ENCODE measurements around the gene ALG14.
"Not testable (repeated sequence)": the region's sequence is repeated elsewhere in the genome, so short reads cannot be mapped to it uniquely, and the experiment has no call there.

ALG14 gene

DNA sequence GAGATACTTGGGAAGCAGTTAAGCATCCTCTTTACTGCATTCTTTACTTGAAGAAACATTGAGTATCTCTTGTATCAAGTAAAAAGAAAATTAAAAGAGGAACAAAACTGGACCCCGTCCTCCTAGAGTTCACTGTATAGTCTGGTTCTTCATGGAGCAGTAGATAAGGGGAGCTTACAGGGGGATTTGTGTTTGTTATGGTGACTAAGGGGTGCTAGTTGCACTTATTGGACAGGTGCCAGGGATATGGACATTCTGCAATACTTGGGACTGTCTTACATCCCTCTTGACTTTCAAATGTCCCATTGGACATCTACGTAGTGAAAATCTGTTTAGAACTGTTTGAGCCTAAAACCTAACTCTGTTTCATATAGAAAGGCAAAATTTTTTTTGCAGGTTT, 67.2 kb downstream of the ALG14 start:
- no peak for DNase-seq

DNA sequence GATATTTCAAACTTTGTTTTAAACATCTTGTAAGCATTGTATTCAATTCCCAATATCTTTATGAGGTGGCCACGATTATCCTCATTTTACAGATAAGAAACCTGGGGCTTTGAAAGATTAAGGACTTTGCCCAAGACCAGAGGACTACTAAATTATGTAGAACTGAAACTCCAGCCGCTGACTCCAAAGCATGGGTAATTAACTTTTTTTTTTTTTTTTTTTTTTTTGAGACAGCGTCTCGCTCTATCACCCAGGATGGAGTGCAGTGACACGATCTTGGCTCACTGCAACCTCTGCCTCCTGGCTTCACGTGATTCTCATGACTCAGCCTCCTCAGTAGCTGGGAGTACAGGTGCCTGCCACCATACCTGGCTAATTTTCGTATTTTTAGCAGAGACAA, 68.7 kb downstream of the ALG14 start:
- no peak for DNase-seq

DNA sequence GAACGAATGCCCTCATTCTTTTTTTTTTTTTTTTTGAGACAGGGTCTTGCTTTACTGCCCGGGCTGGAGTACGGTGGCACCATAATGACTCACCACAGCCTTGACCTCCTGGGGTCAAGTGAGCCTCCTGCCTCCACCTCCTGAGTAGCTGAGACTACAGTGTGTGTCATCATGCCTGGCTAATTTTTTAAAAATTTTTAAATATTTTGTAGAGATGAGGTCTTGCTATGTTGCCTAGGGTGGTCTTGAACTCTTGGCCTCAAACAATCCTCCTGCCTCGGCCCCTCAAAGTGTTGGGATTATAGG, 69.4 kb downstream of the ALG14 start:
- no peak for DNase-seq

DNA sequence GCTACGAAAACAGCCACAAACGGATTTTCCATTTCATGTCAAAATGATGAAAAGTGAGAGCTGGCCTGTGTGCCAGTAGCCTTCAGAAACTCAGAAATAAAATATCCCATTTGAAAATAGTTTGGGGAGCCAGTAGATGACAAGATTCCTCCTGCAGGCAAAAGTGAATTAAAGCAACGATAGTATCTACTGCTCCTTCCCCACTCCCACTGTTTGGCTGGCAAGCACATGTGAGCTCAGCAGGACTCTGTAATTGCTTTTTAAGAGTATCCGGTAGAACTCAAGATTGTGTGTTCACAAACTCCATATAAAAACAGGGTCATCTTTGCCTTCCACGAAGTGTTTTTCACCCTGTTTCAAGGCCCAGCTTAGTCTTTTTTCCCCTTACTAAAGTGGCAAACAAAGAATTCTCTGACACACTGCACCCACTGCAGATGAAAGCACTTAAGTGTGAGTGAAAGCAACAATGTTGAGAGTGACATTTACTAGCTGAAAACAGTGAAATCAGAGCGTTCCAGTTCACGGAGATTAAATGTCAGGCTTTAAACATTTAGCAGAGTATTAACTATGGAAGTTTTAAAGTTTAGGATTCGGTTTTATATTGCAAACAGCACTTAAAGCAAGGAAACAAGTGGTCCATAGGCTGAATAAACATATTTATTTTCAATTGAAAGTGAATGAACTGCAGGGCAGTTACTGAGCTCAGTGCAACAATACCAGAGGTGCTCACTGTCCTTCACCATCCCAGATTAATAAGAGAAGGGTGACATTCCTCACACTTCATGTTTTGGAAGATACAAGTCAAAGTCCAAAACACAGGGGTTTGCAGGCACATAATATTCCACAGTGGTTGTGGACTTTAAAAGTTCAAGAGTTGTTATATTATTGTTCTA, 70.0 kb downstream of the ALG14 start:
- DNase-seq = no peak

DNA sequence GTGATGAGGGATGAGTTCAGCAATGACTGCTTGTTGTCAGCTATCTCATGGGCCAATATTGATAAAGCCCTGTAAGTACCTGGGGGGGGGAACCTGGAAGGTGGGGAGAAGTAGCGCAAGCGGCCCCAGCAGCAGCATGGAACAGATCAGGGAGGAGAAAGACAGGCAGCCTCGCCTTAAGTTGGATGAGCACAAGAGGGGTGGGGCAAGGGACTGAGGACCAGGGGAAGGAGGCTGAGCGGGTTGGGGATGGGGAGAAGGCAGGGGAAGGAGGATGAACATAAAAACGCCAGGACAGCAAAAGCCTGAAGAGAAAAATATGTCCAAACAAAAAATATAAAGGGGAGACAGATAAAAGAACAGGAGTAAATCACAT, 70.6 kb downstream of the ALG14 start:
- no peak for DNase-seq

DNA sequence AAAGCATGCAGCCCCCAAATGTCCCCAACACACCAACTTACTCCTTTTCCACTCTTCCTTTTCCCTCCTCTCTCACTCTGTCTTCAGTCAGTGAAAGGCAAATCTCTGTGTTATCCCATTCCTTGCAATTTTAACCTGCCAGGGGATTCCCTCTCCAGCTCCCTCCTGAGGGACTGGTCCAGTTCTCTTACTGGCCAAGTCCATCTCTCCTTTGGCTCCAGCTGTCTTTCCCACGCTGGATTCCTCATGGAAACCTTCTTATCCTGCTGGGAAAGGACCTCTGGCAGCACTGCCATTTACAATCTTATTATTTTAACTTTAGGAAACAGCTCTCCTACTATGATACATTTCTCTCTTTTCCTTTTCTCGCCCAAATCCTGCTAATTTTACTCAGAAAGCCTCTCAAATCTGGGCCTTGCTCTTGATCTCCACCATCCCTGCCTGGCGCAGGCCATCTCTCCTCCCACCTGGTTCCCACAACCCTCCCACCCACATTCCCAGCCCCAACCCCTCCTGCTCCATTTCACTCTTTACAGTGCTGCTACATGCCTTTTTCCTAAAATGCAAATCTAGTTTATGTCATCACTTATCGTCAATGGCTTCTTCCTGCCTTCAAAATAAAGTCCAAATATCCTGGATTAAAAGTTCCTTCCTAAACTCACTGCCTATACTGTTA, 73.2 kb downstream of the ALG14 start:
- DNase-seq = no peak

DNA sequence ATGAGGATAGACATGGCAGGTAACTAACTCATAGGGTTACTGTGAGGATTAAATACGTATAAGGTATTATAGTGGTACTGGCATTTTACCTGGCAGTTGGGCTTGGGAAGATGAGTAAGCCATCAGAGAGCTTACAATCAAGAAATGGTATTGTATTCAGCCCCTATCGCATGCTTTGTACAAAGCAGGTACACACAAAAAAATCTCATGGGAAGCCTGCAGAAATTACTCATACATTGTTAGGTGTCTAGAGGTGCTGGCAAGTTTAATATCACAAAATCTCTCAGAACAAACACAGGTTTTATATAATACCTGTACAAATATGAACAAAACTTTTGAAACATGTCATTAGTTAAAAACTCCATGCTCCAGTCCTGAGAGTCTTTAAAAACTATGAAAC, 74.0 kb downstream of the ALG14 start:
- no peak for DNase-seq

DNA sequence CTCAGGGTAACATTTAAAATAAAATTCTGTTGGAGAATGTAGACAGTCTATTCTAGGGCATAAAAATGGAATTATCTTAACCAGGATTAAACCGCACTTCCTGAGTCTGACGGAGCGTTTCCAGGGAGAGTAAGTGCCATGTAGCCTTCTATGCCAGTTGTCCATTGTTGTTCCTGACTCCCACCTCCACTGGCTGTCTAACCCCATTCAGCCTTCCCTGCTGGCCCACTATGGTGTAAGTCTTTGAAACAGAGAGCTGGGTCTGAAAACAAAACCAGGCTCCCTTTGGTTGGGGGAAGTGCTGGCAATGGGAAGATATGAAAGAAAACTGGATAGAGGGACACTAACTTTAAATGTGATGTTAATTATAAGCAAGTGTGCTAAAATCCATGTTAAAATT, 74.6 kb downstream of the ALG14 start:
- DNase-seq = no peak

DNA sequence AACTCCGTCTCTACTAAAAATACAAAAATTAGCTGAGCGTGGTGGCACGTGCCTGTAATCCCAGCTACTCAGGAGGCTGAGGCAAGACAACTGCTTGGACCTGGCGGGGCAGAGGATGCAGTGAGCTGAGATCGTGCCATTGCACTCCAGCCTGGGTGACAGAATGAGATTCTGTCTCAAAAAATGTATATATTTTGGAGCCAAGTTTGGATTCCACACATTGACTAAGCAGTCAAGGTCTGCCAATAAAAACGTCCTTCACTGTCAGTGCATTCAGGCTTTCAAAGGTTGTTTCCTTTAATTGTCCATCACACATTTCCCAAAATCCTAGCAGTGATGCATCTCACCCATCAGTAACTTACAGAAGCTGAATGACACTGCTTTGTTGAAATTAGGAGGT, 77.2 kb downstream of the ALG14 start:
- DNase-seq = not testable (repeated sequence)

DNA sequence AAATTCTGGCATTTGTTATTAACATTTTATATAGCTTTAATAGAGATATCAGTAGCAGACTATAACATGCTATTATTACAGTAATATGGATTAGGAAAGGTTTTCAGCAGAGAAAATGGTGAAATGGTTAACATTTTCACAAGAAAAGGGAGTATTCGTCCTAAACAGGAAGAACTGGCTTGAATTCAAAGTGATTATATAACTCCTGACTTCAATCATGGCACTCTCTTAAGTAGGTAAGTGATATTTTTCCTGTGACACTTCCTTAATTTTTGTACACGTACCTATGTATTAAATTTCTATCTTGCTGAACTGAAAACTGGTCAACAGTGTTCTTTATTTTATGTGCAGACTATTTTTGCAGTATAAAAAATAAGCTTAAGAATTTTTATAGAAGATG, 77.9 kb downstream of the ALG14 start:
- no peak for DNase-seq

DNA sequence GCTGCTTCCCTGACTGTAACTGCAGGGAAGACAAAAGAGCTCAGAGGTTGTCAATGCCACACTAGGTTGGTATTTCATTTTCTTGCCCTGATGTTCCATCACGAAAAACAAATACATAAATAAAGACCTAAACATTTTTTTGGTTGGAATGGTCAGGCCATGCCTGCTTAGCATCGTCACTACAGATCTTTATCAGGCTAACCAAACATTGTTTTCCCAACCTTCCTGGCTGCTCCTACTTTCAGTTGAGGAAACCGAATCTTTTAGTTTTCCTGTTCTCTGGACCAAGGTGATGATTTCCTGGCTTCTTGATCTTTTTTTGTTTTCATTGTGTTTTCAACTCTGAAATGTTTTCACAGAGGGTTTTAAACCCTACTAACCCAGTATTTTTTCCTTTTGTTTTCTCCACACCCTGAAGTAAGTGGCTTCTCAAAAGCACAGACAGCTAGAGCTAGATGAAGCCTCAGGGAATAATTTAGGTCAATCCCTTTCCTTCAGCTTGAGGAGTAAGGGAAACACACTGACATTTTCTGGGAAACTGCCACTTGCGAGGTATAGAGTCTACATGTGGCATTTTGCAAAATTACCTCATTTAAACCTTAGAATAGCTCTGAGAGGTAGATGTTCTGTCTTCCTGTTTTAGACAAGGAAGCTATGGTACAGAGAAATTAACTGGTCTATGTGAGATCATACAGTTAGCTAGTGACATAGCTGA, 78.7 kb downstream of the ALG14 start:
- no peak for DNase-seq

DNA sequence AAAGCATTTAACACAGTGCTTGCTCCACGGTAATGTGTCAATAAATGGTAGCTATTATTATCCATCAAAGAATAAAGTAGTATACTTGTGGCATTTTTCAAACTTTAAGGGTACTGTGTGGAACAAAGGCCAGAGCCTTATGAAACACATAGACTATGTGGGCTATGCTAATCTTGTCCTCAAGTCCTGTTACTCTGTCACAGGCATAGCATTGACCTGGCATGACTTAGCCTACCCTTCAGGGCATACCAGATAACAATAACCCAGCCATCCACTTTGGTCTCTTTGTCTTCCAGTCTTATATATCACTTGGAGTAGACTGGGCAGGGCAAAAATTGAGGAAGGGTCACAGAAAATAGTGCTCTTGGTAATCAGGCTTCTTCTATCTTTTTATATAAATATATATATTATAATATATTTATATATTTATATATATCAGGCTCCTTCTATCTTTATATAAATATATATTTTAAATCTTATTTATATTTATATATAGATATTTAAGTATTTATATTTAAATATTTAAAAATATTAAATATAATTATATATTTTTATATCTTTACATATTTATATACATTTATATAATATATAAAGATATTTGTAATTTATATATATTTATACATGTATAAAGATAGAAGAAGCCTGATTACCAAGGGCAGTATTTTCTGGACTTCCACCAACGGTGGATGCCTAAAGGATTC, 79.7 kb downstream of the ALG14 start:
- DNase-seq = no peak

DNA sequence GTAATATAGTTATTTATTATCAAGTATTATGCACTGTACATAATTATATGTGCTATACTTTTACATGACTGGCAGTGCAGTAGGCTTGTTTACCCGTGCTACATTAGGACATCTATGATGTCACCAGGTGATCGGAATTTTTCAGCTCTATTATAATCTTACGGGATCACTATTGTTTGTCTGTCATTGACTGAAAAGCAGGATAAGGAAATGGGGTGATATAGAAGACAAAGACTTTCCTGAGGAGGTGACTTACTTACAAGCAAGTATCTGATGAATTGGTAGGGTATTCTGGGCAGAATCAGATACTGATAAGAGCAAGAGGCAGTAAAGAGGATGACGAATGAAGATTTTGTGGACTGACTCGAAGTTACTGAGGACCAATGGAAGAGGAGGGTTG, 80.6 kb downstream of the ALG14 start:
- DNase-seq = no peak

DNA sequence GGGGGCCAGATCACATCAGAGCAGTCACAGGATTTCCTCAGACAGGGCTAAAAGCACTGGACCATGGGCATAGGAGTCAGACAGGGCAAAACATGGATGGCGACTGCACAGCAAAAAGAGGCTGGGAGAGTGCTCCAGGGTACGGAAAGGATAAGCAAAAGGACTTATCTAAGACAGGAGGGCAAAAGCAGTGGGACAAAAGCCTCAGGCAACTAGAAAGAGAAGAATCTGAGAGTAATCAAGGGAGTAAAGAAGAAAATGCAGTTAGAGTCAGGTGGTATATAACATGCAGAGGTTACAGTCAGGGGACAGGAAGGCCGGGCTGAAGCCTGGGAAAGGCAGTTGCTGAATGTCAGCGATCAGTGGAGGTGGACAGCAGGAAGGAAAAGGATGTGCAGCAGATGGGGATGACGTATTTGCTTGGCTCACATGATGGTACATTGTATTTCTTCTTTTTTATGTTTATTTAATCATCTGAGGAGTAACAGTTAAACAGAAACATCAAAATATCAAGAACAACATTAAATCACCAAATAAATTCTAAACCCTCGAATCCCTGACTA, 82.8 kb downstream of the ALG14 start:
- no peak for DNase-seq

DNA sequence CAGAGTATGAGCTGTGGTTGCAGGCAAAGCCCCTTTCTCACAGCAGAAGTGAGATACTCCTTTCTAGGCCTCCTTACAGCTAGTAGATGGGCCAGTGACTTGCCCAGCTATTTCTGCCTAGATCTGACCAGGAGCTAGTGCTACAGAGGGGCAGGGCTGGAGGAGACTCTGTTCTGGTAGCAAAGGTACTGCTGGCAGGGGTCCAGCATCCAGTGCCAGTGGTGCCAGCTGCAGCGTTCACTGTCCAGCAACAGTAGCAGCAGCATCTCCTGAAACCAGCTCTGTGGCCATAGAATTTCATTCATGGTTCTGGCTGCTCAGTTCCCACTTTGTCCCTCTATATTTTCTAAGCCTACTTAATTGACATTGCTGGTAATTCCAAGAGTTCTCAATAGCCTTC, 83.4 kb downstream of the ALG14 start:
- no peak for DNase-seq

DNA sequence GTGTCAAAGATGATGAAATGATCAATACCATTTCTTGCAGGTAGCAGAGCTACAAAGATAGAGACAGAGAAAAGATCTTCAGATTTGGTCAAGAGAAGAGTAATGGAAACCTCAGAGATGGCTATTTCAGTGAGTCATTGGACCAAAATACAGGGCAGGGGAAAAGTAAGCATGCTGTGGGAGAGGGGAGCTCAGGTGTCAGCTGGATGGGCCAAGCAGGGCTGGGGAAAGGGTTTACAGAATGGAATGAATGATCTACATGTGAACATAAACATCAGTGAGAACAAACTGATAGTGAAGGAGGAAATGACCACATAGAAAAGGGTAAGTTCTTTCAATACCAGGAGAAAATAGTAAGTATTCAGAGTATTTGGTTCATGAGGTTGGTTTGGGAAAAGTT, 84.4 kb downstream of the ALG14 start:
- no peak for DNase-seq

DNA sequence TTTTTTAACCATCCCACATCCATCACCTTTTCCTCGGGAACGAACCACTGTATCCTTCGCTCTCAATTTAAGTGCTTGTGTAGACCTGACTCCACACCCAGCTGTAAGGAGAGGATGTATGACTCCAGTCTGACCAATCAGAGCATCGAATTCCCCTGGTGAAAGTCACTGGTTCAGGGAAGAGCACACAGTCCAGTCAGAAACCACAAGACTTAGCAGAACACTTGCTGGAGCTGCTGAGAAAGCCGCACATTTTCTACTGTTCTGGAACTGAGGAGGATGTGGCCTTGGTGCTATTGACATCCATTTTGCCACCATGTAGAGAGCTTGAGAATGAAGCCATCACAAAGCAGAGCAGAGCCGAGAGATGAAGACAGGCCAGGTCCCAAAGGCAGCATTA, 86.0 kb downstream of the ALG14 start:
- DNase-seq = no peak

DNA sequence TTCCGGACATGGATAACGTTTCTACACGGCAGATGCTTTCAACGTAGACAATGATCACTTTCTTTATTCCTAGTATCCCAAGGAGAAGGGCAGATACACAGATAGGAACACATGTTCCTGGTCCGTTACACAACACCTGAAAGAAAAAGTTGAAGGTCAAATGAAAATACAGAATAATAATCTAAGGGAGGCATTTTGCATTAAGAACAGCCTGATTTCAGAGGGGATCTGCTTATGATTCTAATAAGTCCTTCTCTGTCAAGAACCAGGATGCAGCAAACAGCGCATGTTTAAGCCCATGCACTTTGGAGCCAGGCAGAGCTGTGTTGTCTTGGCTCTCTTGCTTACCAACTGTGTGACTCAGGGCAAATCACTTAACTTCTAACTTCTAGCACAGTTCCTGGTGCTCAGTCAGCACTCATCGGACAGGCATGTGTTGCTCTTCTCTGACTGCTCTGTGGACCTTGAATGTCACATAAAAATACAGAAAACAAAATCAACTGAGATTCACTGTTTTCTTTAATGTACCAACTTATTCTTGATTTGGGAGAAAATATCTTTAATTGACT, 89.5 kb downstream of the ALG14 start:
- no peak for DNase-seq

DNA sequence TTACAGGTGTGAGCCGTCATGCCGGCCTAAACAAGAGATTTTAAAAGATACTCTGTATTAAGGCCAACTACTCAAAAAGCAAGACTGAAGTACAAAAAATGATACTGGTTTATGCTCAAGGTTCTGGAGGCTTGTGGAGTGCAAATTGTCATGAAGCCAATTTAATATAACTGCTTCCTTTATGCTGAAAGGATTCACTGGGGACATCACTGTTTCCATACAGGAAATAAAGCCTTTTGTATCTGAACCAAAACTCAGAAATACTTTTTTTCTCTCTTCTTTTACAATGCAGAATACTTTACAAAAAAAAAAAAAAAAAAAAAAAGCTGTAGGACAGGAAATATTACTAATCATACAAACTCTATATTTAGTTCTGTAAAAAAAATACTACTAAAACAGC, 90.4 kb downstream of the ALG14 start:
- DNase-seq = no peak

DNA sequence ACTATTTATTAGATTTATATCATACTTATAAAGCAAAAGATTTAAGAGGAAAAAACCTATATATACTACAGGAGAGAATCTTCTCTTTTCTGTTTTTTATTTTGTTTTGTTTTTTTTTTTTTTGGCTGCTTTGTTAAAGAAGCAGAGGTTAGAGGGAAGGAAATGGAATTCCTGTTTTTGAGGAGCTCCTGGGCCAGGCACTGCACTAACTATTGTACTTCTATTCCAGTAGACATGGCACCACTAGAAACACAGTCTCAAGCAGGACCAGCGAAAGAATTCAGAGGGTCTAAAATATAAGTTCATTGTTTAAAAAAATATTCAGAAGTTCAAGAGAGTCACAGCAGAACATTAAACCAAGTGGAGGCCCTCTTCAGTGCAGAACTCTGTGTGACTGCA, 91.2 kb downstream of the ALG14 start:
- no peak for DNase-seq

DNA sequence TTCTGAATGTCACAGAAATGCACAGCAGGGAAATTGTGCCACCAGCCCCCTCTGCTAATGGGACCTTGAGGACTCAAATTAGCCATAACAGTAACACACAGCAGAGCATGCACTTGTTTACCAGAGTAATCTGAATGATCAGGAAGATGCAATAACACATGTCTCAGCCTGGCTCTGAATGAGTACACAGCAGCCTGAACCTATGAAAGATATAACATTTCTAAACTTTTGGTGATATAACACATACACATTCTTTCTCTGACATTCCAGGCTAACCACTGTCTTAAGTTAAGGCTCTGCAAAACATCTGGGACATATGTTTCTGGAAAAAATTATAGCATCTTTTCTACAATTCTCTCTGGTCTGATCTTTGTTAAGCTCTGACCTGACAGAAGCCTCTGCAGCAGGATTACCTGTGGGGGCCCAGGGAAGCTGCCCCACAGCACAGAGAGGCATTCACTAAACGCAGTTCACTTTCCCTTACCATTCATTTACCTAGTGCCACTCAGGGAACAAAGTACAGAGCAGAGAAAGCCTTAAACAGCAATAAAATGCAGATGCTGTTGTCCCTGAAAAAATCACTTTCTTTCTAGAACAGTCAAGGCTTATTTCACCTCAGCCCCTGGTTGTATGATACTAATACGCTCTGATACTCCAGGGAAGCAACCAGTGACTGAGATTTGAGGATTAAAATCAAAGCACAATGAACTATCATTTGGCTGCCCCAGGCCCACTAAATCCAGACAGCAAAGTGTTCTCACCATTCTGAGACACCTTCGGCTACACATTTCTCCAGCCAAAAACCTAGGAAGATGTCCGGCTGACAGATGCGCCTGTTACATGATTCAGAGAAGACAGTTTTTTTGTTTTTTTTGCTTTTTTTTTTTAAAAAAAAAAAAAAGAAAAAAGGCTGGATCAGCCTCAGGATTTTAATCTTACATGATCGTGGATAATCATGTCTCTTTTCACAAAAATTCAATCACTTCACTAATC, 91.9 kb downstream of the ALG14 start:
- no peak for DNase-seq
